Memory B cell (primary cell): ENCODE measurements around the gene TSPAN11.
"Not testable (repeated sequence)": the region's sequence is repeated elsewhere in the genome, so short reads cannot be mapped to it uniquely, and the experiment has no call there.

Experiments used
- ATAC-seq: fragments of 150-1000 bp; cut with Tn5 transposase; 2 replicates; pipeline ENCODE4 v1.10.0; 2021; ENCODE audit warnings: low read depth, mild to moderate bottlenecking, moderate library complexity
- DNase-seq, 2 donors: peaks; one replicate each; pipeline ENCODE4 v3.0.0; 2022; ENCODE audit warnings: low spot score in 2 of 2
- H3K27ac Mint-ChIP-seq: one replicate; pipeline ENCODE4 v1.8.0; 2022; ENCODE audit warnings: mild to moderate bottlenecking, moderate library complexity, mixed read lengths
- H3K27me3 Mint-ChIP-seq: one replicate; pipeline ENCODE4 v1.8.0; 2022; ENCODE audit warnings: mixed read lengths
- H3K36me3 Mint-ChIP-seq: one replicate; pipeline ENCODE4 v1.8.0; 2022; ENCODE audit warnings: mild to moderate bottlenecking, mixed read lengths
- H3K4me1 Mint-ChIP-seq: one replicate; pipeline ENCODE4 v1.8.0; 2022; ENCODE audit warnings: mixed read lengths
- H3K4me3 Mint-ChIP-seq: one replicate; pipeline ENCODE4 v1.8.0; 2022; ENCODE audit warnings: mild to moderate bottlenecking, moderate library complexity, mixed read lengths
- H3K9me3 Mint-ChIP-seq: one replicate; pipeline ENCODE4 v1.8.0; 2022; ENCODE audit warnings: mixed read lengths

The TSPAN11 gene

GRCh38 chr12:31023271-31023724, 96.8 kb downstream of the TSPAN11 start:
- ATAC-seq (no peak), DNase-seq (no peak)
- Mint-ChIP-seq H3K36me3 (peaks cover 3% of the 10 kb centered on the region), H3K4me1 (no peaks in the 10 kb centered on the region), H3K27ac (no peak overlapping the region), H3K27me3 (peaks cover 3% of the 10 kb centered on the region), H3K4me3 (no peak overlapping the region), H3K9me3 (peaks cover 2% of the 10 kb centered on the region)

- Mint-ChIP-seq H3K36me3 (peaks cover 3% of the 10 kb centered on the region), H3K9me3 (peaks cover 2% of the 10 kb centered on the region), H3K4me1 (no peaks in the 10 kb centered on the region), H3K4me3 (no peak overlapping the region), H3K27ac (no peak overlapping the region), H3K27me3 (peaks cover 1% of the 10 kb centered on the region)
- DNase-seq (no peak), ATAC-seq (no peak)
These were observed 99.7 kb downstream of the TSPAN11 start for GRCh38 chr12:31026202-31026601.

- H3K27ac Mint-ChIP-seq, ATAC-seq, DNase-seq, H3K4me3 Mint-ChIP-seq, H3K27me3 Mint-ChIP-seq, H3K9me3 Mint-ChIP-seq, H3K4me1 Mint-ChIP-seq, H3K36me3 Mint-ChIP-seq: not testable (repeated sequence)
These were observed 100.5 kb downstream of the TSPAN11 start for GRCh38 chr12:31027006-31027405.

GRCh38 chr12:31029468-31029867, 102.9 kb downstream of the TSPAN11 start:
- H3K27ac Mint-ChIP-seq = no peak overlapping the region
- H3K4me3 Mint-ChIP-seq = no peak overlapping the region
- peaks cover 2% of the 10 kb centered on the region for H3K9me3 Mint-ChIP-seq
- DNase-seq (no peak), ATAC-seq (no peak)
- H3K4me1 Mint-ChIP-seq = no peaks in the 10 kb centered on the region
- H3K27me3 Mint-ChIP-seq = peaks cover 1% of the 10 kb centered on the region
- H3K36me3 Mint-ChIP-seq = peaks cover 3% of the 10 kb centered on the region

- H3K9me3 Mint-ChIP-seq = peaks cover 2% of the 10 kb centered on the region
- H3K4me1 Mint-ChIP-seq = no peaks in the 10 kb centered on the region
- no peak for ATAC-seq
- peaks cover 3% of the 10 kb centered on the region for H3K36me3 Mint-ChIP-seq
- H3K27me3 Mint-ChIP-seq = peaks cover 1% of the 10 kb centered on the region
- H3K27ac Mint-ChIP-seq = no peak overlapping the region
- H3K4me3 Mint-ChIP-seq = no peak overlapping the region
- DNase-seq = no peak
These were observed 103.5 kb downstream of the TSPAN11 start for GRCh38 chr12:31029916-31030562.

GRCh38 chr12:31031951-31032335, 105.4 kb downstream of the TSPAN11 start:
- no peak for ATAC-seq
- H3K9me3 Mint-ChIP-seq = no peaks in the 10 kb centered on the region
- peaks cover 8% of the 10 kb centered on the region for H3K27me3 Mint-ChIP-seq
- H3K4me1 Mint-ChIP-seq = no peaks in the 10 kb centered on the region
- H3K4me3 Mint-ChIP-seq = no peak overlapping the region
- no peak overlapping the region for H3K27ac Mint-ChIP-seq
- no peaks in the 10 kb centered on the region for H3K36me3 Mint-ChIP-seq
- no peak for DNase-seq

GRCh38 chr12:31033146-31033545, 106.6 kb downstream of the TSPAN11 start:
- DNase-seq (no peak), ATAC-seq (no peak)
- H3K4me3 Mint-ChIP-seq = no peak overlapping the region
- H3K9me3 Mint-ChIP-seq = no peaks in the 10 kb centered on the region
- no peaks in the 10 kb centered on the region for H3K4me1 Mint-ChIP-seq
- H3K27me3 Mint-ChIP-seq = peaks cover 10% of the 10 kb centered on the region
- H3K27ac Mint-ChIP-seq = no peak overlapping the region
- H3K36me3 Mint-ChIP-seq = no peaks in the 10 kb centered on the region

- H3K36me3 Mint-ChIP-seq = no peaks in the 10 kb centered on the region
- ATAC-seq = no peak
- no peaks in the 10 kb centered on the region for H3K4me1 Mint-ChIP-seq
- no peak overlapping the region for H3K4me3 Mint-ChIP-seq
- H3K27ac Mint-ChIP-seq = no peak overlapping the region
- no peak for DNase-seq
- peaks cover 10% of the 10 kb centered on the region for H3K27me3 Mint-ChIP-seq
- H3K9me3 Mint-ChIP-seq = no peaks in the 10 kb centered on the region
These were observed 107.1 kb downstream of the TSPAN11 start for GRCh38 chr12:31033681-31034080.

GRCh38 chr12:31034372-31034771, 107.8 kb downstream of the TSPAN11 start:
- H3K9me3 Mint-ChIP-seq = no peaks in the 10 kb centered on the region
- H3K27ac Mint-ChIP-seq = no peak overlapping the region
- ATAC-seq = no peak
- H3K4me1 Mint-ChIP-seq = no peaks in the 10 kb centered on the region
- H3K4me3 Mint-ChIP-seq = no peak overlapping the region
- H3K36me3 Mint-ChIP-seq = no peaks in the 10 kb centered on the region
- DNase-seq = no peak
- peaks cover 10% of the 10 kb centered on the region for H3K27me3 Mint-ChIP-seq

GRCh38 chr12:31035226-31035625, 108.7 kb downstream of the TSPAN11 start:
- Mint-ChIP-seq H3K9me3 (no peaks in the 10 kb centered on the region), H3K4me1 (no peaks in the 10 kb centered on the region), H3K27ac (no peak overlapping the region), H3K4me3 (no peak overlapping the region), H3K36me3 (no peaks in the 10 kb centered on the region), H3K27me3 (peaks cover 10% of the 10 kb centered on the region)
- no peak for ATAC-seq
- no peak for DNase-seq

- H3K9me3 Mint-ChIP-seq = no peaks in the 10 kb centered on the region
- peaks cover 10% of the 10 kb centered on the region for H3K27me3 Mint-ChIP-seq
- H3K4me1 Mint-ChIP-seq = no peaks in the 10 kb centered on the region
- H3K36me3 Mint-ChIP-seq = no peaks in the 10 kb centered on the region
- no peak for ATAC-seq
- DNase-seq = no peak
- H3K4me3 Mint-ChIP-seq = no peak overlapping the region
- no peak overlapping the region for H3K27ac Mint-ChIP-seq
These were observed 109.6 kb downstream of the TSPAN11 start for GRCh38 chr12:31035967-31036665.

- Mint-ChIP-seq H3K4me1 (no peaks in the 10 kb centered on the region), H3K27me3 (peaks cover 10% of the 10 kb centered on the region), H3K36me3 (no peaks in the 10 kb centered on the region), H3K27ac (no peak overlapping the region), H3K4me3 (no peak overlapping the region), H3K9me3 (no peaks in the 10 kb centered on the region)
- DNase-seq (no peak), ATAC-seq (no peak)
These were observed 110.5 kb downstream of the TSPAN11 start for GRCh38 chr12:31037028-31037427.

- DNase-seq (no peak), ATAC-seq (no peak)
- Mint-ChIP-seq H3K27me3 (peaks cover 10% of the 10 kb centered on the region), H3K27ac (no peak overlapping the region), H3K36me3 (no peaks in the 10 kb centered on the region), H3K9me3 (no peaks in the 10 kb centered on the region), H3K4me3 (no peak overlapping the region), H3K4me1 (no peaks in the 10 kb centered on the region)
These were observed 111.4 kb downstream of the TSPAN11 start for GRCh38 chr12:31037931-31038330.

GRCh38 chr12:31041033-31041564, 114.6 kb downstream of the TSPAN11 start:
- Mint-ChIP-seq H3K27ac (no peak overlapping the region), H3K36me3 (no peaks in the 10 kb centered on the region), H3K4me1 (no peaks in the 10 kb centered on the region), H3K4me3 (no peak overlapping the region), H3K27me3 (peaks cover 6% of the 10 kb centered on the region), H3K9me3 (no peaks in the 10 kb centered on the region)
- DNase-seq (no peak), ATAC-seq (no peak)
